ENCODE results near the gene NAT16.
"Not testable (repeated sequence)": the region's sequence is repeated elsewhere in the genome, so short reads cannot be mapped to it uniquely, and the experiment has no call there.

The NAT16 gene

DNA sequence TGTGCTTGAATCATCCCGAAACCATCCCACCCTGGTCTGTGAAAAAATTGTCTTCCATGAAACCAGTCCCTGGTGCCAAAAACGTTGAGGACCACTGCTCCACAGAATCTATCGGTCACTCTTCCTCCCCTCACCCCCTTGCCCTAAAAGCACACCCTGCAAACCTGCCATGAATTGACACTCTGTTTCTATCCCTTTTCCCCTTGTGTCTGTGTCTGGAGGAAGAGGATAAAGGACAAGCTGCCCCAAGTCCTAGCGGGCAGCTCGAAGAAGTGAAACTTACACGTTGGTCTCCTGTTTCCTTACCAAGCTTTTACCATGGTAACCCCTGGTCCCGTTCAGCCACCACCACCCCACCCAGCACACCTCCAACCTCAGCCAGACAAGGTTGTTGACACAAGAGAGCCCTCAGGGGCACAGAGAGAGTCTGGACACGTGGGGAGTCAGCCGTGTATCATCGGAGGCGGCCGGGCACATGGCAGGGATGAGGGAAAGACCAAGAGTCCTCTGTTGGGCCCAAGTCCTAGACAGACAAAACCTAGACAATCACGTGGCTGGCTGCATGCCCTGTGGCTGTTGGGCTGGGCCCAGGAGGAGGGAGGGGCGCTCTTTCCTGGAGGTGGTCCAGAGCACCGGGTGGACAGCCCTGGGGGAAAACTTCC, 54.0 kb downstream of the NAT16 start:
- DNase-seq, result no peak

DNA sequence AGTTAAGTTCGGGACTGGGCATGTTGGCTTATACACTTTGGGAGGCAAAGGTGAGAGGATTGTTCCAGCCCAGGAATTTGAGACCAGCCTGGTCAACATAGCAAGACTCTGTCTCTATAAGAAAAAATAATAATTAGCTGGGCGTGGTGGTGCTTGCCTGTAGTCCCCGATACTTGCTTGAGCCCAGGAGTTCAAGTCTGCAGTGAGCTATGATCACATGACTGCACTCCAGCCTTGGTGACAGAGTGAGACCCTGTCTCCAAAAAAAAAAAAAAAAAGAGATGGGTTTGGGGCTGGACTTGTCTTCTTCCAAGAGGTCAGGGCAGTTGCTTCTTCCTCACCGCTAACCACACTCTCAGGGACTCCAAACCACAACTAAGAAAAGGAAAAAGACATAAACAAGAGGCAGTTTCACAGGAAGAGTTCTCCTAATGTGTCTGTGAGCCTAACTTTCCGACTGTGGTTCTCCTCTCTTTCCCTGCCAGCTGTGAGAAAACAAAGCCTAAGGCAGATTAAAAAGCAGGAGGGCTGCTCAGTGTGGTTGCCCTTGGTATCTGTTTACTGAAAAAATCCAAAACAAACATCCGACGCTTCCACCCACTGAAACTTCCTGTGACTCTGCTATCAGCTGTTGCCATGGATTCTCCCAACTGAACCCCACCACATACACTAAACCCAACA, 55.6 kb downstream of the NAT16 start:
- DNase-seq, result no peak

DNA sequence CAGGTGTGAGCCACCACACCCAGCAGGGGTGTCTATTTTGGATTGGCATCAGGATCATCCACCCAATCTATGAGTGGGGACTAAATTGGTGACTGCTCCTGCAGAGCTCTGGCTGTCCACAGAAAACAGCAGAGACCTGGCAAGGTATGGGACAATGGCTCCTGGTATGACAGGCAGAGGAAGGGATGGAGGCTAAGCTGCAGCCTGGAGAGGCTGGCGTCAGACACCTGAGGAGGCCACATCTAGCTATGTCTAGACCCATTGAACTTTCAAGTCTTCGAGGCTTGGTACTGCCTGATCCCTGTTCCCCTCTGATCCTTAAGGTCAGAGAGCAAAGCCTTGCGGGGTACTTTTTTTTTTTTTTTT, 56.4 kb downstream of the NAT16 start:
- no peak for DNase-seq

DNA sequence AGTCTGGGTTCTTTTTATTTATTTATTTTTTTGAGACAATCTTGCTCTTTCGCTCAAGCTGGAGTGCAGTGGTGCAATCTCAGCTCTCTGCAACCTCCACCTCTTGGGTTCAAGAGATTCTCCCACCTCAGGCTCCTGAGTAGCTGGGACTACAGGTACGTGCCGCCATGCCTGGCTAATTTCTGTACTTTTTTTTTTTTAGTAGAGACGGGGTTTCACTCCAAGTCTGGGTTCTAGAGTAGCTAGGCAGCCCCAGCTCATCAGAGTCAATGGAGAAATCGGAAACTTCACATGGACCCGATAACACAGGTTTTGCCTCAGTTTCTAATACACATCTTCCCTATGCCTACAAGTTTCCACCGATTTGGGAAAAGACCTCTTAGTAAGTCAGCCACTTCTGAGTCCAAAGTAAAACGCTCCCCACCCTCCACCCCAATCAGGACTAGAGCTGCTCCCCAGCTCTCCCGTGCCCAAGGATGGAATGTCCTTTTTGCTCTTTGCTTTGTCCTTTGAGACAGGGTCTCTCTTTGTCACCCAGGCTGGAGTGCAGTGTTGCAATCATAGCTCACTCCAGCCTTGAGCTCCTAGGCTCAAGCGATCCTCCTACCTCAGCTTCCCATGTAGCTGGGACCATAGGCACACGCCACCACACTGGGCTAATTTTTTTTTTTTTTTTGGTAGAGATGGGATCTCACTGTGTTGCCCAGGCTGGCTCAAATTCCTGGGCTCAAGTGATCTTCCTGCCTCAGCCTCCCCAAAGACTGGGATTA, 57.0 kb downstream of the NAT16 start:
- DNase-seq, result no peak

DNA sequence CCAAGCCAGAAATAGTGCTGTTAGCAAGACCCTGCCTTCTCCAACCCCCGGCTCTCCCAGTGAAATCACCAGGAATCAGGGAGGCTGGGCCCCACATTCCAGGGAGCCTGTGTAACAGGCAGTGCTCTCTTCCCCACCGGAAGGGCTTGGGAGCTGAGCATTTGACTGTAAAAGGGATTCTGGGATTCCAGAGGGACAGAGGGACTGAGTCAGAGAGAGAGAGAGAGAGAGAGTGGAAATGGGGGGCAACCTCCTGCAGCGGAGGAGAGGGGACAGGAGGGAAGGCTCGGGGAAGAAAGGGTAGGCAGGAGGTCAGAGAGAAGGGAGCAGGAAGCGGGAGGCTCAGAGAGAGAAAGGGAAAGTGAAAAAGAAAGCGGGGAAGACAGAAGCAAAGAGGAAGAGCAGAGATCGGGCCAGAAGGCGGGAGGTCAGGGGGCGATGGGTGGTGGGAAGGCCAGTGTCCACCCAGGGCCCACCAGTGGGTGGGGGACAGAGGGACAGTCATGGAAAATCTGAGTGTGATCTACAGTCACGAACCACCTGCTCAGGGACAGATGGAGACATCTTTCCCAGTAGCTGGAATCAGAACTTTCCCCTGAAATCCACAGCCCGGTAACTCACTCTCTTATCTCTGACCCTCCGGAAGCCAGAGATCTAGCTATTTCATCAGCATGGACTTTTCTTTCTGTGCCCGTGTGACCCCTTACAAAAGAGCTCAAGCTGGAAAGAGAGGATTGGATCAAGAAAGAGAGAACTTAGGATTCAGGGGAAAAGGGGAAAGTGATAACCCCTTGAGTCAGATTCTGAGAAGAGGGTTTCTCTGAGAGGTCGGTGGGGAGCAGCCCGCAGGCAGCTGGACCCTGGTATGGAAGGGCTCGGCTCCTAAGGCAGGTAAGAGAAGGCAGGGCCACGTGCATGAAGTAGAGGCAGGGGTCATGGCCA, 57.8 kb downstream of the NAT16 start:
- no peak for DNase-seq

DNA sequence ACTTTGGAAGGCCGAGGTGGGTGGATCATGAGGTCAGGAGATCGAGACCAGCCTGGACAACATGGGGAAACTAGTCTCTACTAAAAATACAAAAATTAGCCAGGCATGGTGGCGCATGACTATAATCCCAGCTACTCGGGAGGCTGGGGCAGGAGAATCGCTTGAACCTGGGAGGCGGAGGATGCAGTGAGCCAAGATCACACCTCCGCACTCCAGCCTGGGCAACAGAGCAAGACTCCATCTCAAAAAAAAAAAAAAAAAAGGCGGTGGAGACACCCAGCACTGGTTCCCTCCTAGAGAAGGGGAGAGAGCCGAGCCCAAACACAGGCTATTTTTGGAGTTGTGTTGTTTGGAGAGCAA, 58.5 kb downstream of the NAT16 start:
- DNase-seq, result not testable (repeated sequence)

Data from cortex of kidney (tissue), 1 donor.